ENCODE results near the gene VPS25.
"Not testable (repeated sequence)": the region's sequence is repeated elsewhere in the genome, so short reads cannot be mapped to it uniquely, and the experiment has no call there.

Gene VPS25

DNA sequence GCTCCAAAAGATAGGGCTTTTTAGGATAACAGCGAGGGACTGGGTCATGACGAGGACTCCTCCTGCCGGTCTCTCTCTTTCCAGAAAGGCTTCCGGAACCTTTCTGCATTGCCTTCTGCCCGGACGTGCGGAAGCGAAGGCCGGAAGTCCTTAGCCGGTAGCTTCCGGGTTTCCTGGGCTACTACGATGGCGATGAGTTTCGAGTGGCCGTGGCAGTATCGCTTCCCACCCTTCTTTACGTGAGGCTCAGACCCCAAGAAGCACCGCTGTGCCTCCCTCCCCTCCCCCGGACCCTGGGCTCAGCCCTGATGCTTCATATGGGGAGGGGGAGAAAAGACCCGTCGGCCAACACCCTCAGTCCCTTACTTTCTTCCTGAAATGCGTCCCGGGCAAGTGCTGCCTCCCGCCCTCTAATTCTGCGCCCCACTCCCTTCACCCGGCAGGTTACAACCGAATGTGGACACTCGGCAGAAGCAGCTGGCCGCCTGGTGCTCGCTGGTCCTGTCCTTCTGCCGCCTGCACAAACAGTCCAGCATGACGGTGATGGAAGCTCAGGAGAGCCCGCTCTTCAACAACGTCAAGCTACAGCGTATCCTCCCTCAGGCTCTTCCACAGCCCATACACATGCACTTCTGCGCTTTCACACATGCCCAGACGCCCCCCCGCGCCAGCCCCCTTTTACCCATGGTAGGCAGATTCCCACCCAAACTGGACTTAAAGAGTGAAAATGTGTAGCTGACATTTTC lies at the start of gene VPS25:
VPS25 (plus strand) TSS at position 160 of the 746 bp plus-strand sequence; CDS start at position 187, 27 bp downstream.
- peak; percentile 49 to 61 (median 59) for DNase-seq (ENCODE audit: low read depth in 4 of 4, low spot score in 1 of 4)

DNA sequence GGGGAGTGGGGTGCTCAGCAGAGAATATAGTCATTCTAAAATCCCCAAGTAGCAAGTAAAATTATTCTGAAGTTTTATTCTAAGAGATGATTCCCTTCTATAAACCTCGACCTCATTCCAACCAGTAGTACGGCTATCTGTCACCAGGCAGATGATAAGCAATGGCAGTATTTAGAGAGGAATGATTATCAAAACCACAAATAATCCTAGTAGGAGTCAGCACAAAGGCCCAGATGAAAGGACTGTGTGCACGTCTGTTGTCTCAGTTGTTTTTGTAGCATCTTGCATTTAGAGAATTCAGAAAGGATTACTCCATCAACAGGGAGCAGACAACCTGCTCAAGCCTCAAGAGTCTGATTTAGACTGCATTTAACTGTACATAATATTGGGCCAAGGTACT lies 49.6 kb upstream of the VPS25 start:
- DNase-seq (ENCODE audit: low read depth in 4 of 4, low spot score in 1 of 4) = no peak

DNA sequence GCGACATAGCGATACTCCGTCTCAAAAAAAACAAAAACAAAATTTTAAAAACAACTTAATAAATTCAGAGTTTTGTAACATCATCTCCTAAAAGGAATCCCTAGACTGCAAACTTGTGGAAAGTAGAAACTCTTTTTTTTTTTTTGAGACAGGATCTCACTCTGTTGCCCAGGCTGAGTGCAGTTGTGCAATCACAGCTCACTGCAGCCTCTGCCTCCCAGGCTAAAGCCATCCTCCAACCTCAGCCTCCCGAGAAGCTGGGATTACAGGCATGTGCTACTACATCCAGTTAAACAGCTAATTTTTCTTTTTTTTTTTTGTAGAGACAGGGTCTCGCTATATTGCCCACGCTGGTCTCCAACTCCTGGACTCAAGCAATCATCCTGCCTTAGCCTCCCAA lies 48.1 kb upstream of the VPS25 start:
- DNase-seq (ENCODE audit: low read depth in 4 of 4, low spot score in 1 of 4) = no peak

DNA sequence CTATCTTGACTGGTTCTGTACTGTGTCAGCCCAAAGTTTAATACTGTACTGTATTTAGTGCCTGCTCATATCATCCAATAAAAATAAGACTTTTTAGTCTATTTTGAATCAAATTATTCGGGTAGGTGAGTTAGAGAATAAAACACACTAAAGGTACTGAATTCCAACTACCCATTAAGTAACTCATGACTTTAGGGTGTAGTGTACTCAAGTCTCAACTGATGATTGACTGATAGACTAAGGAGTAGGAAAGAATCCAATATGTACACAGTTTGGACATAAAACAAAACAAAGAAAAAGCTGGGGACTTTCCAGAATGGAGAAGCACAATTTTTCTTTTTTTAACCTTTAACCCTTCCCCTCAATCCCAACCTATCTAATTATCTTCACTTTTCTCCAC lies 32.5 kb upstream of the VPS25 start:
- no peak for DNase-seq (ENCODE audit: low read depth in 4 of 4, low spot score in 1 of 4)

DNA sequence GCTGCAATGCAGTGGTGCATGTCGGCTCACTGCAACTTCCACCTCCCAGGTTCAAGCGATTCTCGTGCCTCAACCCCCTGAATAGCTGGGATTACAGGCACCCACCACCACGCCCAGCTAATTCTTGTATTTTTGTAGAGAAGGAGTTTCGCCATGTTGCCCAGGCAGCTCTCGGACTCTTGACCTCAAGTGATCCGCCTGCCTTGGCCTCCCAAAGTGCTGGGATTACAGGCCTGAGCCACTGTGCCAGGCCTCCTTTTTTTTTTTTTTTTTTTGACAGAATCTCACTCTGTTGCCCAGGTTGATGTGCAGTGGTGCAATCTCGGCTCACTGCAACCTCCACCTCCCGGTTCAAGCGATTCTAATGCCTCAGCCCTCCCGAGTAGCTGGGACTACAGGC lies 30.3 kb upstream of the VPS25 start:
- not testable (repeated sequence) for DNase-seq (ENCODE audit: low read depth in 4 of 4, low spot score in 1 of 4)

DNA sequence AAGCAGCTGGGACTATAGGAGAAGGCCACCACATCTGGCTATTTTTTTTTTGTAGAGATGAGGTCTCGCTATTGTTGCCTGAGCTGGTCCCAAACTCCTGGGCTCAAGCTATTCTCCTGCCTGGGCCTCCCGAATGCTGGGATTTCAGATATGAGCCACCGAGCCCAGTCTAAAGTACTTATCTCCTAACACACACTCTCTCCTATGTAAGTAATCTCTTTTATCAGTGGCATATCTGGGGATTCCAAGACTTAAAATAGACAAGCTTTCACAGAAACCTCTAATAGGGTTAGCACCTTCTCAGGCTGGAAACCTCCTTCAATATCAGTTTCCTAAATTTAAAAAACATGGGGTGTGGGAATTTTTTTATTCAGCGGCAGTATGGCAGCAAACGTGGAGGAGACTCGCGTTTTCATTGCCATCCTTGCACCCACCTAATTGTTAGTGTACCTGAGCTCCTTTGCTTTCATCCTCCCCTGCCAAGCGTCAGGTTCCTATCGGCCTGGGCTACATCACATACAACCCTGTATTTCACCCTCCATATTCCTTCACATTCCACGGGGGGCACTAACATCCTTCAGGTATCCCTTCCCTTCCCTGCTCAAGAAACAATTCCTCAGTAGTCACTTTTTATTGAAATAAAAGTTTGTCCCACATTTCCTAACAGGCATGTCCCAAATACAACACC lies 29.5 kb upstream of the VPS25 start:
- DNase-seq (ENCODE audit: low read depth in 4 of 4, low spot score in 1 of 4) = no peak

DNA sequence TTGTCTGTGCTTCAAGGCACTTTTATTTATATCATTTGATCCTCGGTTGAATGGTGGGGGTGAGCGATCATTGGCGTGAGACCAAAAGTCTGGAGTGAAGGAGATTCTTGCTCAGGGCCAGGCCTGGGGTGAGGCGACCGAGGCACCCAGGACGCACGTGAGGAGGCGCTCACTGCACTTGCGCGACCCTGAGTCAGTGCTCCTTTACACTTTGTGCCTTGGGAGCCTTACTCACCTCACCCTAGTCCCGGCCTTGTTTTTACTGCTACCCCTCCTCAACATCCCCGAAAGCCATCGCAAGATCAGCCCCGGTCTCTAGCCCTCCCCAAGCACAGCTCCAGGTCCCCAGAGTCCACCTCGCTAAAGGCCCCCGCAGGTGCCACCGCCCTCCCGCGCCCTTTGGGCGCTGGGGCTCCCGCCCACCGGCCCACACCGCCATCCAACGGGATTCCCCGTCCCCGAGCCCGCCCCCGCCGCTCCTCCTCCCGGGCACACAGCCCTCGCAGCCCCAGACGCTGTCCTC lies 28.9 kb upstream of the VPS25 start:
- peak; percentile 28 to 68 (median 50) for DNase-seq (ENCODE audit: low read depth in 4 of 4, low spot score in 1 of 4)

DNA sequence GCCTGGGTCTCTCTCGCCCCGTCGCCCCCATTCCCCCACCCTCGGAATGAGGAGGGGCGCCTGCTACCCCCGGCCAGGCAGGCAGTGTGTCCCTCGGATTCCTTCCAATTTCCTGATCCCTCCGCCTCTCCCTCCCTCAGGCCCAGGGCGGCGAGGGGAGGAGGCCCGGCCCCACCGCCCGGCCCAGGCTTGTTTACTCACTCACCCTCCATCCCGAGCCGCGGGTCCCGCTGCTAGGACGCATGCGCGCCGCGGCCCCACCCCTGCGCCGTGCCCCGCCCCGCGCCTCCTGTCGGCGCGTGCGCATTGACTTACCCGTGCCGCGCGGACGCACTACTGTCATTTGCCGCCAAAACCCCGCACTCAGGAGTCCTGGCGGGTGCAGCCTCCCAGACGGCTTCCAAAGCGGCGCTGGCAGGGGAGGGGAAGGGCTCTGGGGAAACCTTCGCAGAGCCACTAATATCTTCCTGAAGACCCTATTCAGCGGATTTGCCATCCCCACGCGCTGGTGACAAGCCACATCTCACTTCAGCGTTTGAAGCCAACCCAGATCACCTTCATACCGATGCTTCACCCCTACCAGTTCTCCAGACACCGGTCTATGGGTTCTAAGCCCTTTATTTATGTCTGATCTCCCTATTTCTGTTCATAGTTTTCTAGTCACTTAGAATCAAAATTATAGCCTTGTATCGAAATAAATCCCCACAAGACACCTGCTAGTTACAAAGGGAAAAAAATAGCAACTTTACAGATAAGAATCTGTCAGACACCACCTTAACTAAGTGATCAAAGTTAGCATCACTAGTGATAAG lies 28.2 kb upstream of the VPS25 start, which contains the start of gene EZH1:
EZH1 (minus strand) TSS at position 235 of the 812 bp plus-strand sequence. CDS start 16,099 bp downstream, outside the sequence.
- peak; percentile 72 to 86 (median 80) for DNase-seq (ENCODE audit: low read depth in 4 of 4, low spot score in 1 of 4)

DNA sequence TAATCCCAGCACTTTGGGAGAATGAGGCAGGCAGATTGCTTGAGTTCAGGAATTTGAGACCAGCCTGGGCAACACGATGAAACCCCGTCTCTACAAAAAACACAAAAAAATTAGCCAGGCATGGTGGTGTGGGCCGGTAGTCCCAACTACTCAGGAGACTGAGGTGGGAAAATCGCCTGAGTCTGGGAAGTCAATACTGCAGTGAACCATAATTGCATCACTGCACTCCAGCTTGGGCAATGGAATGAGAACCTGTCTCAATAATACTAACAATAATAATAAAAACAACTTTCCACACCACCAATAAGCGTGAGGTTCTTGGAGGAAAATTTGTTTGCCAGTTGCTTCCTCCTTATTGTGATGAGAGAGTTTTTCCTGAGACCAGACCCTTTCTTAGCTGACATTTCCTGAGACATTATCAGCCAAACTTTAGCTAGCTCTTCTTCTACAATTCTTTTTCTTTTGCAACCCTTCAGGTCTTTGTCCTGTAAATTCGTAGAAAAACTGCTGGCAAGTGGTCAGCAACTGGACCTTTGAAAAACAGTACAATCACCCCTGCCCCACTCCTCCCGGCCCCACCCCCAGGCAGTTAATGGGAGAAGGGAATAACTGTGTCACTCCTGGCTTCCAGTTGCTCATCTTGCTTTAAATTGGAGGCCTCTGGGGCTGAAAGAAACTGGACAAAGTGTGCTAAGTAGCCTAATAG lies 24.9 kb upstream of the VPS25 start:
- no peak for DNase-seq (ENCODE audit: low read depth in 4 of 4, low spot score in 1 of 4)

DNA sequence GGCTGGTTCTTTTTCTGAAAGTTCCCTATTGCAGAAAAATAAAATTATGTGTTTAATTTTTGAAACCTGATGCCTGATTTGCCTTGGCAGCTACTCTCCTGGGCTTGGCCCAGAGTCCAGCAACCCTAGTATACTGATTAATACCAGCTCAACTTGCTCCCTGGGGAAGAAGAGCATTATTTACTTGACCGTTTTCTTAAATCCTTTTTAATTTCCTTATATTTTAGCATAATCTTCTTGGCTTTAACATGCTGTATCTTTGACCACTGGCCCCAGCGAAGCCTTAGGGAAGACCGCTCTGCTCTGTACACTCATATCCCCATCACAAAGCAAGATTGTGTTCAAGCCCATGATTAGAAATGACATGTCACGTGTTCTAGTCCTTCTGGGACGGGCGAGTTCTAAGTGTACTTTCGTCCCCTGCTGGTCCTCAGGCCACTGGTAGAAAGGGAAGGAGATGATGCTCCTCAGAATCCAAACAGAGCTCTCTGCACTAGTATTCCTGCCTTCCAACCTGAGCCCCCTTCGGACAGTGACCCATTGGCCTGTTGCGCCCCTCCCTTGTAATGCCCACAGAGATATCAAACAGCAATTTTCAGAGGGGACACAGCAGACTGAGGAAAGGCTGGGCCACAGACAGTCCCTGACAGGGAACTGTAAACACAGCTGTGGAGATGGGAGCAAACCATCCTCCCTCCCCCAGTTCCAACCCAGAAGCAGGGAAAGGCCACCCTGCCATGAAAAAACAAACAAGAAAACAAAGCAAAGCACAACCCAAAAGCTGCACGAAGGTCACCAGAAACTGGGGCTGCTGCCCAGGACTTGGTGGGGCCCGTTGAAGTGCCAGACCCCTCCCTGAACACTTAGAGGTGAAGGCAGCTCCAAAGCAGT lies 24.1 kb upstream of the VPS25 start:
- no peak for DNase-seq (ENCODE audit: low read depth in 4 of 4, low spot score in 1 of 4)

DNA sequence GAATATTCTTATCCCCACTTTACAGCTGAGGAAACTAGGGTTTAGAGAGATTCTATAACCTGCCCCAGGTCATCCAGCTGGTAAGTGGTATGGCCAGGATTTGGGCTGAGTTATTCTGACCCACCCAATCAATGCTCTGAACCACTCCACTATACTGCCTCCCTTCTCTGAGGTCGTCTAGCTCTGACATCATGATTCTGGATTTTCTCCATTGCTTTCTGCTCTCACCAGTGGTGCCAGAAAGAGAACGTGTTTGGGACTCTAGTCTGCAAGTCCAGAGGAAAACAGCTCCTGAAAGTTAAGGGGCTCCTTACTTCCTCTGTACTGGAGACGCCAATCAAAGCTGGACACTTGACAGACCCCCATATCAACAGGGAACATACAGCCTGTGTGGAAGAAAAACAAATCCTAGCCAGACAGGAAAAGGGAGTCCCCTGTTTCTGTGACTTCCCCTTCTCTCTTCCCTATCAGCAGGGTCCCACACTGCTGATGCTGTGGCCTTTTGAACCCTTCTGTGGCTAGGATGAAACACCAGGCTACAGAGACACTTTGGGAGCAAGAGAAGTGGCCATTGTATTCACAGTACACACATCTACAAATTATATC lies 22.4 kb upstream of the VPS25 start:
- DNase-seq (ENCODE audit: low read depth in 4 of 4, low spot score in 1 of 4) = no peak

DNA sequence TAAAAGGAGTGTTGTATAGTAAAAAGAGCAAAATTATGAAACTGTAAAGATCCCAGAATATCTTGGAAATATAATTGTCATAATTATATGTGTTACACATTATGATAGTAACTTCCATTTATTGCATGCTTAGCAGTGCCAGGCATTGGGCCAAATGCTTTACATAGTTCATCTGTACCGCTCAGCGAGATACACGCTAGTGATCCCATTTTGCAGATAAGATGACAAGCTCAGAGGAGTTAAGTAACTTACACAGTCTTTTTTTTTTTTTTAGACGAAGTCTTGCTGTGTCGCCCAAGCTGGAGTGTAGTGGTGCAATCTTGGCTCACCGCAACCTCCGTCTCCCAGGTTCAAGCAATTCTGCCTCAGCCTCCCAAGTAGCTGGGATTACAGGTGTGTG lies 21.6 kb upstream of the VPS25 start:
- DNase-seq (ENCODE audit: low read depth in 4 of 4, low spot score in 1 of 4) = no peak

DNA sequence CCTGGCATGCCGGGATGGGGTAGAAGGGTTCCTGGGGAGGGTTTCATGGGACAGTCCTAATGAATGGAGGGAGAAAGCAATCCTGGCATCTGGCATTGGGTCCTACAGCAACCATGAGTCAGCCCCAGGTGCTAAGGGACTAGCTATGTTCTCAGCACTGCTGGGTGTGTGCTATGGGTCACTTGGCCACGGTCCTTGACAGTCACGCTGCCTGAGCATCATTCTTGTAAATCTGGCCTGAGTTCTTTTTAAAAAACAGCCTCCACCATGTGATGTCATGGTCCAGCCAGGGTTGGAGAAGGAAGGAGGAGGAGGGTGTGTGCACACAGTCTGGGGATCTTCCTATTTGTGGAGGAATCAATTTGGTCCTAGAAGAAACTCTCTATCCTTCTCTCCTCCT lies 18.5 kb upstream of the VPS25 start:
- DNase-seq (ENCODE audit: low read depth in 4 of 4, low spot score in 1 of 4) = no peak

DNA sequence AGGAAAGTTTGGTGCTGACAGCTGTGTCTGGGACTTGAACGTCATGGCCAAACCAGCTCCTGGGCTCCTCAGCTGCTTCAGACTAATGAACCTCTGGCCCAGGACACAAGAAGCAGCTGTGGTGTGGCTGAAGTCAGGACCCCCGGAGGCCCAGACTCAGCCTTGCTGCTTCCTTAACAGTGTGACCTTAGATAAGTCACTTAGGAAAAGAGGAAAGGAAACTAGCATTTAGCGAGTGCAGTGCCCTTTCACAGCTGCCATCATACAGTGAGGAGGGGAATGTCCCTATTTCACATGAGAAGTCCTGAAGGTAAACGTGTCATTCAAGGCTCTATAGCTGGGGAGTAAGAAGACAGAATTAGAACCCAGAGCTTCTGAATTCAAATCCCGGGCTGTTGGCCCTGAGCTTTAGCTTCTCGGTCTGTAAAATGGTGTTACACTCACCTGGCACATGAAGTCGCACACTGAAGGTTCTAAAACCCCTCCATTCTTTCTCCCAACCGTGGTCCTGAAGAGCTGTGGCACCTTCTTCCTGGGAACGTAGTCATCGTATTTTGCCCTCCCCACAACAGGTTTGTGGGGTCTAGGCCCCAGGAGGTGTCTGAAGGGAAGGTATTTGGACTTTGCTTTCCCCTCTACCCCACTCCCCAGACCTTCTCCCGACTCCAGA lies 13.1 kb upstream of the VPS25 start:
- DNase-seq (ENCODE audit: low read depth in 4 of 4, low spot score in 1 of 4) = no peak

DNA sequence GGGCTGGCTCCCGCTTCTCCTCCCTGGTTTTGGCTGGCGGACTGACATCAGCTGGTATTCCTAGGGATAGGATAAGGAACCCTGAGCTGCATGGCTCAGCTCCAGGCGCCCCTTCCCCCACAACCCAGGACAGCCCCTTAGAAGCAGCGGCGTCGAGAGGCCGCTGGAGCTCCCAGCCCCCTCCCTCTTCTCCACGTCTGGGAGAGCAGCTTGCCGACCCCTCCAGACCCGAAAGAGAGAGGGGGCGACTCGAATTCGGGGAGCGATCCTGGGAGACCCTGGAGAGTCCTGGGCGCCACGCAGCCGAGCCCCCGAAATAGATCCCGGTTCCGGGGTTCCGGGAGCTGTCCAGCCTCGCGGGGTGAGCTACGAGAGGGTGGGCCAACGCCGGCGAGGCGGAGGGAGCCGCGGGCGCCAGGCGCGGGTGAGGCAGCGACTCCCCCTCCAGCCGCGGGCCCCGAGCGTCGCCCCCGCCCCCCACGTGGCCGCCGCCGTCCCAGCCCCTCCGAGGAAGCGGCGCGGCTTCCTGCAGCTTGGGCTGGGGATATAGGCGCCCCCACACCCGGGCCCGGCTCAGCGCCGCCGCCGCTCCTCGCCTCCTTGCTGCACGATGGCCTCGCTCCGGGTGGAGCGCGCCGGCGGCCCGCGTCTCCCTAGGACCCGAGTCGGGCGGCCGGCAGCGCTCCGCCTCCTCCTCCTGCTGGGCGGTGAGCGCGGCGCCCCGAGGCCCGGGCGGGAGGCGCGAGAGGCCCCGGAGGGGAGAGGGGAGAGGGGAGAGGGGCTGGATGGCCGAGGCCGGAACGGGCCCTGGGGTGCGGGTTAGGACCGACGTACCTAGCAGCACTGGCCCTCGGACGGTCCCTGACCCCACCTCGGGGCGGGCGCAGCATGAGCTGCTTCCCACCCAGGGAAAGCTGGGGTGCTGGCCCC lies 12.3 kb upstream of the VPS25 start, which contains the start of gene RAMP2:
RAMP2 (plus strand) TSS at position 576 of the 930 bp plus-strand sequence; CDS start at position 611, 35 bp downstream.
- no peak for DNase-seq (ENCODE audit: low read depth in 4 of 4, low spot score in 1 of 4)

DNA sequence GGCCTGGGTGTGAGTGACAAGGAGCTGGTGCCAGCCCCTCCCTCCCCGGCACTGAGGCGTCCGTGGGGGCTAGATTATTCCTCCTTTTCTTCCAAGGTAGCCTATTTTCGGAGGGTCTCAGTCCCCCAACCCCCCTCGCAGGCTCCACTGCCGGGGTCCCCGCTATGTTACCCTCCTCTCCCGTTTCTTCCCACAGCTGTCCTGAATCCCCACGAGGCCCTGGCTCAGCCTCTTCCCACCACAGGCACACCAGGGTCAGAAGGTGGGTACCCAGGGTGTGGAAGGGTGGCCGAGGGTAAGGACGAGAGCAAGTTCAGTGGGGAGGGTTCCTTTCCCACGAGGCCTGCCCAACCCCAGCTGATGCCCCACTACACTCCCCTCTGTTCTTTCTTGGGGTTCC lies 11.6 kb upstream of the VPS25 start:
- DNase-seq (ENCODE audit: low read depth in 4 of 4, low spot score in 1 of 4) = no peak

DNA sequence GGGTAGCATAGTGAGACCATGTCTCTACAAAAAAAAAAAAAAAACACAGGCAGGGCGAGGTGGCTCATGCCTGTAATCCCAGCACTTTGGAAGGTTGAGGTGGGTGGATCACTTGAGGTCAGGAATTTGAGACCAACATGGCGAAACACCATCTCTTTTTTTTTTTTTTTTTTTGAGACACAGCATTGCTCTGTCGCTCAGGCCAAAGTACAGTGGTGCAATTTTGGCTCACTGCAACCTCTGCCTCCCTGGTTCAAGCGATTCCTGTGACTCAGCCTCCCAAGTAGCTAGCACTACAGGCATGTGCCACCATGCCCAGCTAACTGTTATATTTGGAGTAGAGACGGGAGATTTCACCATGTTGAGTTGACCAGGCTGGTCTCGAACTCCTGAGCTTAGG lies 7.1 kb upstream of the VPS25 start:
- DNase-seq (ENCODE audit: low read depth in 4 of 4, low spot score in 1 of 4) = no peak

DNA sequence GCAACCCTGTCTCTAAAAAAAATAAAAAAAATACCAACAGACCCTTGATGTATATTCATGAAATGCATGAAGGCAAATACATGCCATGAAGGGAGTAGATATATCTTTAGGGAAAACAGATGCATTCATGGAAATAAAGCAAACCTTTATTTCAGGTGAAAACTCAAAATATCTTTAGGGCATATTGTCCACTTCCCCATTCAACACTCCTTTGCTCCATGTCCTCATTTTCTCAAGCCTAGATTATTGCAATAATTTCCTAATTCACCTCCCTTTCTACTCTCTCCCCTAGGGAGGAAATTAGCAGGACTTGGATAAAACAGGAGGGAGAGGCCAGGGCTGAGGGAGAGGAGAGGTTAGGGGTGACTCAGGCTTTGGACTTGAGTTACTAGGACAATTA lies 5.7 kb upstream of the VPS25 start:
- DNase-seq (ENCODE audit: low read depth in 4 of 4, low spot score in 1 of 4) = no peak
